GM19328 (cell line): ENCODE data around the gene FRMD6.
"Not testable (repeated sequence)": the region's sequence is repeated elsewhere in the genome, so short reads cannot be mapped to it uniquely, and the experiment has no call there.

Source experiments
- ATAC-seq: cut with Tn5 transposase; IDR thresholded peaks from one replicate; pipeline ENCODE4 v1.9.1; 2021; ENCODE audit warnings: mild to moderate bottlenecking, moderate library complexity; ENCODE audit not compliant: unreplicated experiment

Gene FRMD6

GRCh38 chr14:51765726-51766125 lies 114.0 kb downstream of the FRMD6 start:
- not testable (repeated sequence) for ATAC-seq

DNA sequence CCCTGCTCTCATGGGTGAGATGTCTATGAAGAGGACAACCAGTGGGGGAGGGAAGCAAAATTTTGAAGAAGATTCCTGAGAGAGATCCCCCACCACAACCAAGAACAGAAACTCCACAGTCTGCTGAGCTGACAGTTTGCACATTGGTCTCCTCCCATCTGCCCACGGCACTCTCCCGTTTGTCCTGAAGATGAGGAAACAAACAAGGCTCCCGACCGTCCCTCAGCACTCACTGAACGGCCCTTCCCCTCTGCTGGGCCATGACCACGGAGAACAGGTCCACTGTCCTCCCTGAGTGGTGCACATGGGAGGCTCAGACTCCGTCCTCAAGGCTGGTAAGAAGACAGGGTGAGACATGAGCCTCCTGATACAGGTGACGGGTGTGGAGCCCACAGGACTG lies 114.9 kb downstream of the FRMD6 start:
- not testable (repeated sequence) for ATAC-seq

DNA sequence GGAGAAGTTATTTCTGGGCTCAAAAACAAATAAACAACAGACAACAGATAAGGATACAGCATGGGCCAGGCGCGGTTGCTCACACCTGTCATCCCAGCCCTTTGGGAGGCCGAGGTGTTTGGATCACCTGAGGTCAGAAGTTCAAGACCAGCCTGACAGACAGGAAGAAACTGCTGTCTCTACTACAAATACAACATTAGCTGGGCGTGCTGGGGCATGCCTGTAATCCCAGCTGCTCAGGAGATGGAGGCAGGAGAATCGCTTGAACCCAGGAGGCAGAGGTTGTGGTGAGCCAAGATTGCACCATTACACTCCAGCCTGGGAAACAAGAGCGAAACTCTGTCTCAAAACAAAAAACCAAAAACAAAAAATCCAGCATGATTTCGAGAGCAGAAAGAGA lies 117.6 kb downstream of the FRMD6 start:
- ATAC-seq: not testable (repeated sequence)

- ATAC-seq: no peak
Observed at GRCh38 chr14:51774209-51774608, 122.5 kb downstream of the FRMD6 start.

DNA sequence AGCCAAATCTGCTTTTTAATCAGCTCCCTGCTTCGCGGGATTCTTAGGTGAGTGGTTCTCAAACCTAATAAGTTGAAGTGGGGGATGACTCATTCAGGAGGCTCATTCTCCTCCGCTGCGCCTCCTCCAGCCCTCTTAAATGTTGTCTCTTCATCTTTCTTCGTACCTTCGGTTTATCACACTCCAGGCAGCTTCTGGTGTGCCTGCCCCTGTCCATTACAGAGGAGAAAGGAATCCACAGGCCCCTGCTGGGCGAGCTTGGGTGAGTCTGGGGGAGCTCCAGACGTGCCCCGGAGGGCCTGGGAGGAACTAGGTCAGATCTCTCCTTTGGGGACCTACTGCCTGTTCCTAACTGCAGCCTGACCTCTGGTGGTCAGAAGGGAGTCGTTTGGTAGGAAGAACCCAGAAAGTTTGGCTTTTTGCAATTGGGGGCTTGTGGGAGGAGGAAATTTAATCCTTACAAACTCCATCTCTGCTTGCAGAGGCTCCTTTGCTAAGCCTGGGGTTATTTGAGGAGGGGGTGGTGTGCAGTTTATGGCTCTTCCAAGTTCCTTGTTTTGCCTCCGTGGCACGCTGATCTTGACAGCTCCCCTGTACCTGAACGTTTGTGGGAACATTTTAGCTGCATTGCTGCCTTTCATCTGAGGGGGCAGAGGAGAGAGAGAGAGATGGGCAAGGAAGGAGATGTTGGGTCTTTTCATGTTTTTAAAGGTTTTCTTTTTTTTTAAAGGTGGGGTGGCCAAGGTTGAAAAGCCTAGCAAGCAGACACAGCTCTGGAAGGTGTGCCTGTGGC lies 124.6 kb downstream of the FRMD6 start:
- no peak for ATAC-seq

- ATAC-seq: no peak
Observed at GRCh38 chr14:51780006-51780692, 128.4 kb downstream of the FRMD6 start.
